K562 (cell line): ENCODE measurements around the gene C1orf105. TPM values are rescaled to one million over a fixed set of nuclear protein-coding genes. Genes with fewer than 3 reads are reported as not detected.

Experiments
- HNRNPL ChIP-seq: fragments of 200-400 bp; formaldehyde crosslinking; IDR thresholded peaks from 2 replicates; pipeline ENCODE4 v1.6.1; 2017; ENCODE audit warnings: low read depth, mild to moderate bottlenecking, low read length
- MYC ChIP-seq, 2 experiments: fragments of 250-450 bp in 1 of 2; sonication (Bioruptor Pico) in 1 of 2; IDR thresholded peaks; 2 replicates each; pipeline versions ENCODE4 v1.5.1 to v1.6.1; 2012 to 2021; ENCODE audit warnings: low read depth in 2 of 2, borderline replicate concordance in 1 of 2, improper control_type of control experiment in 1 of 2, low read length in 1 of 2, mild to moderate bottlenecking in 1 of 2, moderate library complexity in 1 of 2
- NR2C2 ChIP-seq, 2 experiments: fragments of 200-800 bp in 1 of 2; sonication (Bioruptor generic) in 1 of 2; sonication (generic) in 1 of 2; formaldehyde crosslinking in 1 of 2; IDR thresholded peaks; 2 replicates each; pipeline versions ENCODE4 v1.6.1 to v1.8.0; 2016 to 2022; ENCODE audit warnings: mild to moderate bottlenecking in 1 of 2, missing compliant biosample characterization in 1 of 2, missing genetic modification characterization in 1 of 2, missing genetic modification reagents in 1 of 2
- SMARCE1 ChIP-seq: fragments of 450-650 bp; IDR thresholded peaks from 2 replicates; pipeline ENCODE4 v1.7.1; 2016; ENCODE audit warnings: mild to moderate bottlenecking
- TCF3 ChIP-seq: sonication (generic); formaldehyde crosslinking; IDR thresholded peaks from 2 replicates; pipeline ENCODE4 v1.4.0; 2020; ENCODE audit warnings: mild to moderate bottlenecking, missing genetic modification reagents
- ZNF124 ChIP-seq: sonication (generic); formaldehyde crosslinking; IDR thresholded peaks from 2 replicates; pipeline ENCODE4 v1.8.1; 2022; ENCODE audit warnings: missing genetic modification reagents
- ZNF668 ChIP-seq: fragments of 250-450 bp; sonication (Bioruptor Pico); IDR thresholded peaks from 2 replicates; pipeline ENCODE4 v1.8.0; 2022; ENCODE audit warnings: mild to moderate bottlenecking, inconsistent platforms
- polyA plus RNA-seq, 8 experiments: library from polyadenylated mRNA; depleted of rRNA in 4 of 8; stranded (reverse) in 5 of 8; unstranded in 3 of 8; fragments of >200 nt; fragmentation: Nextera tagmentation in 2 of 8; fragmentation: Illumina TruSeq in 1 of 8; extraction: Ambion mirVana in 2 of 8; extraction: Trizol in 1 of 8; gene quantifications; 2 replicates each; pipeline versions ENCODE4 v1.2.1 to v1.2.3, GENCODE V29; 2011 to 2014; ENCODE audit warnings: inconsistent platforms in 1 of 8, missing spikeins in 1 of 8
- total RNA-seq, 7 experiments: library from RNA; depleted of rRNA in 6 of 7; stranded (reverse); fragments of >200 nt in 6 of 7; fragmentation: Illumina TruSeq in 2 of 7; extraction: Trizol in 2 of 7; gene quantifications; 2 replicates each; pipeline versions ENCODE4 v1.2.1 to v1.2.3, GENCODE V29; 2011 to 2021; ENCODE audit warnings: low replicate concordance in 1 of 7
- TF ChIP-seq, protein P1 (sequence below): sonication (generic); formaldehyde crosslinking; IDR thresholded peaks from 2 replicates; pipeline ENCODE4 v1.8.0; 2022; ENCODE audit warnings: mild to moderate bottlenecking, low read depth, missing genetic modification reagents
- TF ChIP-seq, protein P2 (sequence below), 2 experiments: fragments of 450-650 bp in 1 of 2; IDR thresholded peaks; 2 replicates each; pipeline ENCODE4 v1.6.1; 2011 to 2017; ENCODE audit warnings: low read depth in 2 of 2, antibody characterized with exemption in 1 of 2, borderline replicate concordance in 1 of 2, low read length in 1 of 2, mild to moderate bottlenecking in 1 of 2, mixed read lengths in 1 of 2; ENCODE audit not compliant: control insufficient read depth in 1 of 2
- TF ChIP-seq, protein P3 (sequence below), 2 experiments: fragments of 450-650 bp; IDR thresholded peaks; 2 replicates each; pipeline ENCODE4 v1.6.1; 2016

The C1orf105 gene
- total and polyA plus RNA-seq, 9 of the 15 experiments (the other 6 are each of a cell fraction or from before 2014, with no cell fraction given): 0.08 TPM; not detected in 8

DNA sequence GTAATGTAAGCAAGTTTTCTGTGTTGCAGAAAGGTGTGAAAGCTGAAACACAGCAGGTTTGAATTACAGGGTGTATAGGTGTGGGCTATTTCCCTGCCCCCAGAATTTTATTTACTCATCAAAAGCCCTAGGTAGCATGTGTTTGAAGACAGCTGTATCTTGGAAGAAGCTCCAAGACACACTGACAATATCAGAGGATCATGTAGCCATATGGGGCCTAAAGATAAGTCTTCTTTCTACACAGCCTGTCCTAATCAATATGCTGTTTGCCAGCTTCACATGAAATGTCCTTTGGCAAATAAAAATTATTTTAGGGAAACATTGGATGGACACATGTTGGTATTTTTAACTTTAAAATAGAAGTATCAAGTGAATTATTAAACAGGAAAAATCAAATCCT lies 95.0 kb downstream of the C1orf105 start (continued):
- TF ChIP-seq MYC (IDR thresholded peaks at IDR 0.05; ENCODE audit: low read depth, low read length) (no peak), MYC (CRISPR knock-in tag; IDR thresholded peaks at IDR 0.05; ENCODE audit: borderline replicate concordance, low read depth) (no peak), ZNF668 (no peak), TCF3 (peak; percentile 39; the same call in 1 of the 2 replicates), SMARCE1 (no peak), NR2C2 (CRISPR knock-in tag; IDR thresholded peaks at IDR 0.05) (no peak), NR2C2 (tag; IDR thresholded peaks at IDR 0.05) (no peak), HNRNPL (no peak), ZNF124 (CRISPR knock-in tag) (no peak)
- TF ChIP-seq, protein P1, sequence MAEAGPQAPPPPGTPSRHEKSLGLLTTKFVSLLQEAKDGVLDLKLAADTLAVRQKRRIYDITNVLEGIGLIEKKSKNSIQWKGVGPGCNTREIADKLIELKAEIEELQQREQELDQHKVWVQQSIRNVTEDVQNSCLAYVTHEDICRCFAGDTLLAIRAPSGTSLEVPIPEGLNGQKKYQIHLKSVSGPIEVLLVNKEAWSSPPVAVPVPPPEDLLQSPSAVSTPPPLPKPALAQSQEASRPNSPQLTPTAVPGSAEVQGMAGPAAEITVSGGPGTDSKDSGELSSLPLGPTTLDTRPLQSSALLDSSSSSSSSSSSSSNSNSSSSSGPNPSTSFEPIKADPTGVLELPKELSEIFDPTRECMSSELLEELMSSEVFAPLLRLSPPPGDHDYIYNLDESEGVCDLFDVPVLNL: no peak
- TF ChIP-seq, protein P2, sequence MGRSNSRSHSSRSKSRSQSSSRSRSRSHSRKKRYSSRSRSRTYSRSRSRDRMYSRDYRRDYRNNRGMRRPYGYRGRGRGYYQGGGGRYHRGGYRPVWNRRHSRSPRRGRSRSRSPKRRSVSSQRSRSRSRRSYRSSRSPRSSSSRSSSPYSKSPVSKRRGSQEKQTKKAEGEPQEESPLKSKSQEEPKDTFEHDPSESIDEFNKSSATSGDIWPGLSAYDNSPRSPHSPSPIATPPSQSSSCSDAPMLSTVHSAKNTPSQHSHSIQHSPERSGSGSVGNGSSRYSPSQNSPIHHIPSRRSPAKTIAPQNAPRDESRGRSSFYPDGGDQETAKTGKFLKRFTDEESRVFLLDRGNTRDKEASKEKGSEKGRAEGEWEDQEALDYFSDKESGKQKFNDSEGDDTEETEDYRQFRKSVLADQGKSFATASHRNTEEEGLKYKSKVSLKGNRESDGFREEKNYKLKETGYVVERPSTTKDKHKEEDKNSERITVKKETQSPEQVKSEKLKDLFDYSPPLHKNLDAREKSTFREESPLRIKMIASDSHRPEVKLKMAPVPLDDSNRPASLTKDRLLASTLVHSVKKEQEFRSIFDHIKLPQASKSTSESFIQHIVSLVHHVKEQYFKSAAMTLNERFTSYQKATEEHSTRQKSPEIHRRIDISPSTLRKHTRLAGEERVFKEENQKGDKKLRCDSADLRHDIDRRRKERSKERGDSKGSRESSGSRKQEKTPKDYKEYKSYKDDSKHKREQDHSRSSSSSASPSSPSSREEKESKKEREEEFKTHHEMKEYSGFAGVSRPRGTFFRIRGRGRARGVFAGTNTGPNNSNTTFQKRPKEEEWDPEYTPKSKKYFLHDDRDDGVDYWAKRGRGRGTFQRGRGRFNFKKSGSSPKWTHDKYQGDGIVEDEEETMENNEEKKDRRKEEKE (IDR thresholded peaks at IDR 0.05; ENCODE audit: borderline replicate concordance in 1 of 2, control insufficient read depth in 1 of 2, low read depth in 2 of 2, low read length in 1 of 2): no peak
- TF ChIP-seq, protein P3, sequence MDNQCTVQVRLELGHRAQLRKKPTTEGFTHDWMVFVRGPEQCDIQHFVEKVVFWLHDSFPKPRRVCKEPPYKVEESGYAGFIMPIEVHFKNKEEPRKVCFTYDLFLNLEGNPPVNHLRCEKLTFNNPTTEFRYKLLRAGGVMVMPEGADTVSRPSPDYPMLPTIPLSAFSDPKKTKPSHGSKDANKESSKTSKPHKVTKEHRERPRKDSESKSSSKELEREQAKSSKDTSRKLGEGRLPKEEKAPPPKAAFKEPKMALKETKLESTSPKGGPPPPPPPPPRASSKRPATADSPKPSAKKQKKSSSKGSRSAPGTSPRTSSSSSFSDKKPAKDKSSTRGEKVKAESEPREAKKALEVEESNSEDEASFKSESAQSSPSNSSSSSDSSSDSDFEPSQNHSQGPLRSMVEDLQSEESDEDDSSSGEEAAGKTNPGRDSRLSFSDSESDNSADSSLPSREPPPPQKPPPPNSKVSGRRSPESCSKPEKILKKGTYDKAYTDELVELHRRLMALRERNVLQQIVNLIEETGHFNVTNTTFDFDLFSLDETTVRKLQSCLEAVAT (IDR thresholded peaks at IDR 0.05): no peak
